ENCODE measurements around the gene SPATA17. TPM values are rescaled to one million over a fixed set of nuclear protein-coding genes. Genes with fewer than 3 reads are reported as not detected.

The SPATA17 gene
- total and polyA plus RNA-seq, 10 of the 15 experiments (the other 5 are each of a cell fraction or from before 2014, with no cell fraction given): 0.08 to 0.27 (median 0.11) TPM; not detected in 6

DNA sequence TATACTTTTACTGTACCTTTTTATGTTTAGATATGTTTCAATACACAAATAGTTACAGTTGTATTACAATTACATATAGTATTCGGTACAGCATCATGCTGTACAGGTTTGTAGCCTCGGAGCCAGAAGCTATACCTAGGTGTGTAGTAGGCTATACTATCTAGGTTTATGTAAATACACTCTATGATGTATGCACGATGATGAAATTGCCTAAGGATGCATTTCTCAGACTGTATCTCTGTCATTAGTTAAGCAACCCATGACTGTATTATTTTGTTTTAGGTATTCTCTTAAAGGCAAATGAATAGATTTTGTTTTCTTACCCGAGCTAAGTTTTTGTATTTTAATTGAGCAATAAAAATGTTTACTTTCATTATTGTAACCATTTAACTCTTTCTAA is 56.4 kb downstream of the SPATA17 start:
- H3K9me3 ChIP-seq (replicated peaks; ENCODE audit: control insufficient read depth, insufficient read depth, low read length): no peaks in the 10 kb centered on the region
- H4K20me1 ChIP-seq (ENCODE audit: control insufficient read depth, insufficient read depth): no peaks in the 10 kb centered on the region
- ChIA-PET CTCF (interaction anchor here (1.0 kb wide), 1 partner anchor 9 kb away, joined by 3 read pairs; no protein-coding TSS in a partner anchor), POLR2A (no interaction called here), RAD21 (ENCODE audit: unreplicated experiment) (no interaction called here), SMC1A (ENCODE audit: uncharacterized antibody, unreplicated experiment) (no interaction called here)
- WGBS (ENCODE audit: insufficient coverage, insufficient replicate concordance, low lambda C conversion rate, missing lambda C conversion rate): 5% methylated on average over 4 of the region's 4 CpGs
- in situ Hi-C loops (cut with MboI) (no loop called here), intact Hi-C loops (cut with micrococcal nuclease; ENCODE audit: unreplicated experiment) (no loop called here)
- H3K4me3 ChIP-seq: no peak overlapping the region
- DNase-seq (ENCODE audit: low read depth, low spot score) (no peak), FAIRE-seq (no peak), ATAC-seq (no peak)
- H3K79me2 ChIP-seq (ENCODE audit: control insufficient read depth, insufficient read depth, low read length): no peaks in the 10 kb centered on the region
- no peaks in the 10 kb centered on the region for H3K4me1 ChIP-seq (ENCODE audit: control insufficient read depth, insufficient read depth, low read length)
- H3K27ac ChIP-seq (ENCODE audit: control insufficient read depth, insufficient read depth): no peak overlapping the region
- no TSS peak for BruUV-seq (replicated peaks)
- H3K4me2 ChIP-seq (ENCODE audit: control insufficient read depth, insufficient read depth): no peak overlapping the region
- no peak overlapping the region for H2AFZ ChIP-seq (ENCODE audit: control insufficient read depth, low read depth, low read length)
- H3K9ac ChIP-seq (ENCODE audit: control insufficient read depth, insufficient read depth, low read length): no peak overlapping the region
- no peaks in the 10 kb centered on the region for H3K27me3 ChIP-seq (replicated peaks in 1 of 2; ENCODE audit: control insufficient read depth in 2 of 2, insufficient read depth in 2 of 2, low read length in 1 of 2)
- H3K36me3 ChIP-seq (ENCODE audit: control insufficient read depth in 2 of 2, insufficient read depth in 2 of 2, low read length in 1 of 2): no peaks in the 10 kb centered on the region
- TF ChIP-seq TARDBP (IDR thresholded peaks at IDR 0.05; ENCODE audit: borderline replicate concordance) (no peak), EP300 (IDR thresholded peaks at IDR 0.05; ENCODE audit: borderline replicate concordance in 1 of 2, control insufficient read depth in 1 of 2, low read depth in 2 of 2, low read length in 2 of 2) (no peak), RAD51 (IDR thresholded peaks at IDR 0.05) (no peak), RCOR1 (conservative IDR thresholded peaks at IDR 0.05; ENCODE audit: low read depth, low read length) (no peak), FOXK2 (IDR thresholded peaks at IDR 0.05) (no peak), SMAD1 (IDR thresholded peaks at IDR 0.05; ENCODE audit: low read depth, partially characterized antibody) (no peak), CHD1 (IDR thresholded peaks at IDR 0.05; ENCODE audit: low read depth, low read length) (no peak), POLR2A (IDR thresholded peaks at IDR 0.05; ENCODE audit: low read depth, low read length) (no peak), ZBTB4 (CRISPR knock-in tag; IDR thresholded peaks at IDR 0.05) (no peak), ZBTB11 (CRISPR knock-in tag; IDR thresholded peaks at IDR 0.05) (no peak), EZH2 (IDR thresholded peaks at IDR 0.05; ENCODE audit: borderline replicate concordance, control insufficient read depth, low read depth, low read length) (no peak), EGR1 (IDR thresholded peaks at IDR 0.05; ENCODE audit: borderline replicate concordance in 1 of 2, low read depth in 2 of 2, low read length in 2 of 2) (no peak), TCF3 (IDR thresholded peaks at IDR 0.05; ENCODE audit: borderline replicate concordance, insufficient read depth, low read depth, low read length) (no peak), SUPT20H (IDR thresholded peaks at IDR 0.05; ENCODE audit: borderline replicate concordance, control insufficient read depth, low read depth, low read length) (no peak), ZNF217 (IDR thresholded peaks at IDR 0.05) (no peak), CHD4 (IDR thresholded peaks at IDR 0.05) (no peak)
- TF ChIP-seq, protein P1, sequence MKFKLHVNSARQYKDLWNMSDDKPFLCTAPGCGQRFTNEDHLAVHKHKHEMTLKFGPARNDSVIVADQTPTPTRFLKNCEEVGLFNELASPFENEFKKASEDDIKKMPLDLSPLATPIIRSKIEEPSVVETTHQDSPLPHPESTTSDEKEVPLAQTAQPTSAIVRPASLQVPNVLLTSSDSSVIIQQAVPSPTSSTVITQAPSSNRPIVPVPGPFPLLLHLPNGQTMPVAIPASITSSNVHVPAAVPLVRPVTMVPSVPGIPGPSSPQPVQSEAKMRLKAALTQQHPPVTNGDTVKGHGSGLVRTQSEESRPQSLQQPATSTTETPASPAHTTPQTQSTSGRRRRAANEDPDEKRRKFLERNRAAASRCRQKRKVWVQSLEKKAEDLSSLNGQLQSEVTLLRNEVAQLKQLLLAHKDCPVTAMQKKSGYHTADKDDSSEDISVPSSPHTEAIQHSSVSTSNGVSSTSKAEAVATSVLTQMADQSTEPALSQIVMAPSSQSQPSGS (IDR thresholded peaks at IDR 0.05; ENCODE audit: low read length): no peak

All from GM12878 (cell line).